GM12891 (cell line): ENCODE results near the gene EIF5A2.

Source experiments
- POLR2A ChIP-seq: IDR thresholded peaks from 2 replicates; pipeline ENCODE4 v1.6.1; 2011; ENCODE audit warnings: low read depth, low read length, control low read depth
- POLR2AphosphoS5 ChIP-seq: IDR thresholded peaks from 2 replicates; pipeline ENCODE4 v1.6.1; 2011; ENCODE audit warnings: low read depth, low read length, control low read depth
- SPI1 ChIP-seq: IDR thresholded peaks from 2 replicates; pipeline ENCODE4 v1.6.1; 2011; ENCODE audit warnings: low read depth, low read length, control low read depth
- TAF1 ChIP-seq: IDR thresholded peaks from 2 replicates; pipeline ENCODE4 v1.6.1; 2011; ENCODE audit warnings: low read depth, low read length, control low read depth

- no peak for TF ChIP-seq TAF1
- no peak for TF ChIP-seq POLR2A
- TF ChIP-seq SPI1: no peak
- no peak for TF ChIP-seq POLR2AphosphoS5
Measured at GRCh38 chr3:170889630-170890029, 18.8 kb downstream of the EIF5A2 start.
